Stimulated activated CD8-positive, alpha-beta memory T cell treated with anti-CD3 and anti-CD28 coated beads, Interleukin-12 subunit alpha, Interleukin-12 subunit beta, amount 100 ng/mL, for 24 hours (primary cell): ENCODE results near the gene SIT1.
"Not testable (repeated sequence)": the region's sequence is repeated elsewhere in the genome, so short reads cannot be mapped to it uniquely, and the experiment has no call there.

Source experiments
- DNase-seq: peaks from one replicate; pipeline ENCODE4 v3.0.0-alpha.2; 2020; ENCODE audit errors: extremely low read depth

SIT1 gene

GRCh38 chr9:35660966-35661415, 10.3 kb upstream of the SIT1 start:
- no peak for DNase-seq

DNA sequence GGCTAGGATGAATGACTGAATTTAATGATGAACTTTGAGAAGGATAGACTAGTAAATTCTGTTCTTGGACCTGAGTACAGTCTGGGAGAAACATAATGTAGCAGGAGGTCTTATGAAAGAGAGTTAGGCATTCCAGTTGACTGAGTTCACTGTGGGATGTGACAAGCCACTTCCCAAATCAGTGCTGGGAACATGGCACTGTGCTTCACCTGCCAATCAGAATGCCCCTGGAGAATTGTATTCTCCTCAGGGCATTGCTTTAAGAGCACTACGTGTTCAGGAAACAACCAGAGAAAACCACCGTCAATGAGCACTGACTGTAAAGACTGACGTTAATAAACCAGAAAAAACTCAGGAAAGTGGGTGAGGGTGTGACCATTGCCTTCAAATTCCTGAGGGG, 8.6 kb upstream of the SIT1 start:
- no peak for DNase-seq

GRCh38 chr9:35658968-35659220, 8.2 kb upstream of the SIT1 start:
- no peak for DNase-seq

GRCh38 chr9:35658137-35658967, 7.6 kb upstream of the SIT1 start, which contains the start of gene CCDC107:
TSS of gene CCDC107 (plus strand) at chr9:35658292. CDS start at chr9:35658380, 88 bp downstream.
- peak; percentile 58 for DNase-seq

GRCh38 chr9:35657546-35658136, 6.9 kb upstream of the SIT1 start, which contains the start of gene RMRP:
TSS of gene RMRP (minus strand) at chr9:35658019.
- peak; percentile 89 for DNase-seq

- DNase-seq = no peak
Measured at GRCh38 chr9:35656831-35657545, 6.3 kb upstream of the SIT1 start.

- no peak for DNase-seq
Measured at GRCh38 chr9:35656348-35656747, 5.6 kb upstream of the SIT1 start.

DNA sequence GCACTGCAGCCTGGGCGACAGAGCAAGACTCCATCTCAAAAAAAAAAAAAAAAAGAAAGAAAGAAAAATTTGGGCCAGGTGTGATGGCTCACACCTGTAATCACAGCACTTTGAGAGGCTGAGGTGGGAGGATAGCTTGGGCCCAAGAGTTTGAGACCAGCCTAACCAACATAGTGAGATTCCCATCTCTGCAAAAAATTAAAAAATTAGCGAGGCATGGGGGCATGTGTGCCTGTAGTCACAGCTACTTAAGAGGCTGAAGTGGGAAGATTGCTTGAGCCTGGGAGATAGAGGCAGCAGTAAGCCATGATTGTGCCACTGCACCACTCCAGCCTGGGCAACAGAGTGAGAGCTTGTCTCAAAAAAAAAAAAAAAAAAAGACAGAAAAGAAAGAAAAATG, 2.9 kb upstream of the SIT1 start:
- DNase-seq = no peak

GRCh38 chr9:35652829-35653209, 2.1 kb upstream of the SIT1 start:
- DNase-seq = no peak

DNA sequence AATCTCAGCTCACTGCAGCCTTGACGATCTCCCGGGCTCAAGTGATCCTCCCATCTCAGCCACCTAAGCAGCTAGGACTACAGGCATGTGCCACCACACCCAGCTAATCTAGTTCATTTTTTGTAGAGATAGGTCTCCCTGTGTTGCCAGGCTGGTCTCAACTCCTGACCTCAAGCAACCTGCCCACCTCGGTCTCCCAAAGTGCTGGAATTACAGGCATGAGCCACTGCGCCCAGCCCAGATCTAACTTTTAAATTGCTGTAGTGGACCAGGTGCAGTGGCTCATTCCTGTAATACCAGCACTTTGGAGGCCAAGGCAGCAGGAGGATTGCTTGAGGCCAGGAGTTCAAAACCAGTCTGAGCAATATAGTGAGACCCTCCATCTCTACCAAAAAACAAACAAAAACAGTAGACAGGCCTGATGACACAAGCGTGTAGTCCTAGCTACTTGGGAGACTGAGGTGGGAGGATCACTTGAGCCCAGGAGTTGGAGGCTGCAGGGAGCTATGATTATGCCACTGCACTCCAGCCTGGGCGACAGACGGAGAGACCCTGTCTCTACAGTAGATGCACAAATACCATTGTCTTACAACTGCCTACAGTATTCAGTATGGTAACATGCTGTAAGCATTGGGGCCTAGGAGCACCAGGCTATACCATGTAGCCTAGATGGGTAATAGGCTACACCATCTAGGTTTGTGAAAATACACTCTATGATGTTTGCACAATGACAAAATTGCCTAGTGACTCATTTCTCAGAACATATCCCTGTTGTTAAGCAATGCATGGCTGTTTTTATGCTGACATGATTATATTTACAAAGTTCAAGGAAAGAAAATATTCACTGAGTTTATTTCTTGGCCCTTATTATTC, 1.5 kb upstream of the SIT1 start:
- DNase-seq = no peak

- no peak for DNase-seq
Measured at GRCh38 chr9:35649431-35650340, 1.0 kb downstream of the SIT1 start.

DNA sequence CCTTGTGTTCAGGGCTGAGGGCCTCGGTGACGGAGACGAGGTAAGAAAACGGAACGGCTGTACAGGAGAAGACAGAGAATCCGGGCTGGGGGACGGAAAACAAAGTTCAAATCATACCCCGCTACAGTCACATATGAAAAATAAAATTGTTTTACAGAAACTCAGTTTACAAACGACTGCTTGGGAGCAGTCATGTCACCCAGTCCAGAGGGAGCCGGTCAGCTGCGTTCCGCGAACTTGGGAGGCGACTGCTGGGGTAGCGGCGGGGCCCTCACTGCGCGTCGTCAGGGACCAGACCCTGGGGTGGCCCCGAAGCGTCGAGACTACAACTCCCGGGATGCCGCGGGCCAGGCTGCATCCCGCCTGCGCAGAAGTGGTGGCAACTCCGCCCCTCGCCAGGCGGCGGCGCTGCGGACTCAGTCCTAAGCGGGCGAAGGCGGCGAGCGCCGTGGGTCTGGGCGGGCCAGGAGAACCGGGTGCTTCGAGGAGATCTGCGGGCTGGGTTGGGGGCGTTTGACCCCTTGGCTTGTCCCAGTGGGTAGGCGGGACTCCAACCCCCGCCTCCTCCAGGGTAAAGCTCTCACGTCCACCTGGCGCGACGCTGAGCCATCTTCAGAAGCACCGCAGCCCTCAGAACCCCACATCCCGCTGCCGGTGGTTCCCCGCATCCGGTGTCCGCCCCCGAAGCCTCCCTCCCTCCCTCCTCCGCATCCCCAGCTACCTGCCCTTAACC, 4.0 kb downstream of the SIT1 start:
- DNase-seq = peak; percentile 73

GRCh38 chr9:35646153-35646532, 4.6 kb downstream of the SIT1 start:
- DNase-seq = no peak

- not testable (repeated sequence) for DNase-seq
Measured at GRCh38 chr9:35645736-35646135, 5.0 kb downstream of the SIT1 start.

- no peak for DNase-seq
Measured at GRCh38 chr9:35643046-35643445, 7.7 kb downstream of the SIT1 start.

DNA sequence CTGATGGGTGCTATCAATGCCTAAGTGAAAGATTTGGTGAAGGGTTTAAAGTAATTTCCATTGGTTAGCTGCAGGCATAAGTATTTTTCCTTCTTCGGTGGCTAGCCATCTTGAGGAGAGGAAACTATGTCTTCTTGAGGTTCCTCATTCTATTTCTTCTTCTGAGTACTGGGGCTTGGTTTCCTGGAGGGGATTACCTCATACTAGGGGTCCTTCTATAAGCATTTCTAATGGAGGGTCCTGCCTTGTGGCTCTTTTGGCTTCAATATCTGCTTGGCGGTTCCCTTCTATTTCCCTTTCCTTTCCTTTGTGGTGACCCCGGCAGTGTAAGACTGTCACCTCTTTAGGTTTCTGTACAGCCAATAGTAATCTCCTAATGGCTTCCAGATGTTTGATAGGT, 9.3 kb downstream of the SIT1 start:
- DNase-seq = not testable (repeated sequence)

DNA sequence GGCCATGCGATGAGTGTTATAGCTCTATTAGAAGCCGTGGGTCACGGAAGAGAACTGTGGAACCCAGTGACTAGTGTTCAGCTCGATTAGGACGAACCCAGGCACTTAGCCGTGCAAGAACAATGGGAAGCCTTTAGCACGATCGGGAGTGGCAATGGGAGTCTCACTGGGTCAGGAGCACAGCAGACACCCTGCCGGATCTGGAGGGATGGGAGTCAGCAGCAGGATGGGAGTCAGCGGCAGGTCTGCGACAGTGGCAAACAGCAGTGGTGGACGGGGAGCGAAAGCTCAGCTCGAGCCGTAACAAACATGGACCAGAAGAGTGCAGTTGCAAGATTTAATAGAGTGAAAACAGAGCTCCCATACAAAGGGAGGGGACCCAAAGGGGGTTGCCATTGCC, 10.3 kb downstream of the SIT1 start:
- not testable (repeated sequence) for DNase-seq

DNA sequence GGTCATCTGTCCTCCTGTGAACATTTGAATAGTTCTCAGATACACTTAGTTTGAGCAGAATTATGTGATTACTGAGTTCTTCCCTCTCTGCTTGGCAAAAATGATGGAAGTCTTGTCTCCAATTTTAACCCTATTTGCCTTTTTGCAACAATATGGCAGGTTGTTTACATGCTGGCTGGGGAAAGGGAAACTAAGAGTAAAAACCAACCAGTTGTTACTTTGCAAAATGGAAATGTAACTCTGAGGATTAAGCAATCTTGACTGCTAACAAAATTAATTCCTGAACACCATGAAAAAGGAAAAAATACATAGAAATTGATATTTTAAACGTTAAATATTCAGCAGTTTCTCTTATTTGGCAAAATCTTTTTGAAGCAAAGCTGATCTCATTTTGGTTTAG, 11.1 kb downstream of the SIT1 start:
- no peak for DNase-seq

DNA sequence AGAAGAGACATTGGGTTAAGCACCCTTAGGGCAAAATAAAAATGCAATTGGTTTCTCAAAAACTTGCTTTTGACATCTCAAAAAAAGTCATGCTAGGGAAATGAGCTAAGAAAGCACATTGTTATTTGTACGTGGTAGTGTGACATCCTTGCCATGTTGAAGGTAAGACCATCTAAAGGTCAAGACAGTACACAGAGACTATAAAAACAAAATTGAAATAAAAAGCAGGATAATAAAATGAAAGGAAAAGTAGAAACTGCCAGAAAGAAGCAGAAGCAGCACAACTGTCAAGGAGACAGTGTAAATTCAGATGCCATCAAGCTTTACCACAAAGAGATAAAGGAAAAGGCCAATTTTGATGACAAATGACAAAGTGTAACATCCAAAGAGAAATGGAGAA, 11.5 kb downstream of the SIT1 start:
- not testable (repeated sequence) for DNase-seq

GRCh38 chr9:35638751-35639150, 12.0 kb downstream of the SIT1 start:
- DNase-seq = not testable (repeated sequence)
